ENCODE results near the gene KLHL22.
A peak's percentile ranks its signal among the peaks of the same experiment; 100 is the strongest.

Gene KLHL22

DNA sequence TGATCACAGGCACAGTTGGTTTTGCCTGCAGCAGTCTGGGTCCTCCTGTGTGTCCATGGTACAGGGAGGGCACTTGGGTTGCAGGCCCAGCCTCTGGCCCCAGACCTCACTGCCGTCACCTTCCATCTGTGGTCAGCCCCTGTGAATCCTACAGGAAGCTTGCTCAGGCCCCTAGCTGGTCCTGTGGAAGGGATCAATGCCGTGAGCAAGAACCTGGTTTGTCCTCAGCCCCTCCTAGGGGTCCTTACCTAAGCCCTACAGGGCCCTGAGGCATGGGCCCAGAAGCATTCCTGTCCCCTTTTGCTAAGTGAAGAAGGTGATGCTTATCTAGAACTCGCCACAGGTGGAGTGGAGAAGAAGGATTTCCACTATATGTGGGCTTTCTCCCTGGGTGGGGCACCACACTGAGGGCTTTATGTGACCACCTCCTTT, 41.7 kb upstream of the KLHL22 start:
- Histone ChIP-seq H3K27me3 (ENCODE audit: insufficient read depth, poor library complexity, severe bottlenecking) (no peaks in the 10 kb centered on the region), H3K4me3 (ENCODE audit: severe bottlenecking) (no peak overlapping the region), H3K4me1 (ENCODE audit: insufficient read depth, poor library complexity, severe bottlenecking) (peaks cover 16% of the 10 kb centered on the region), H3K27ac (ENCODE audit: poor library complexity, severe bottlenecking) (peak overlapping the region; percentile 99), H3K36me3 (ENCODE audit: low read depth) (peaks cover 72% of the 10 kb centered on the region), H3K9me3 (ENCODE audit: severe bottlenecking) (no peaks in the 10 kb centered on the region)
- TF ChIP-seq, protein P1, sequence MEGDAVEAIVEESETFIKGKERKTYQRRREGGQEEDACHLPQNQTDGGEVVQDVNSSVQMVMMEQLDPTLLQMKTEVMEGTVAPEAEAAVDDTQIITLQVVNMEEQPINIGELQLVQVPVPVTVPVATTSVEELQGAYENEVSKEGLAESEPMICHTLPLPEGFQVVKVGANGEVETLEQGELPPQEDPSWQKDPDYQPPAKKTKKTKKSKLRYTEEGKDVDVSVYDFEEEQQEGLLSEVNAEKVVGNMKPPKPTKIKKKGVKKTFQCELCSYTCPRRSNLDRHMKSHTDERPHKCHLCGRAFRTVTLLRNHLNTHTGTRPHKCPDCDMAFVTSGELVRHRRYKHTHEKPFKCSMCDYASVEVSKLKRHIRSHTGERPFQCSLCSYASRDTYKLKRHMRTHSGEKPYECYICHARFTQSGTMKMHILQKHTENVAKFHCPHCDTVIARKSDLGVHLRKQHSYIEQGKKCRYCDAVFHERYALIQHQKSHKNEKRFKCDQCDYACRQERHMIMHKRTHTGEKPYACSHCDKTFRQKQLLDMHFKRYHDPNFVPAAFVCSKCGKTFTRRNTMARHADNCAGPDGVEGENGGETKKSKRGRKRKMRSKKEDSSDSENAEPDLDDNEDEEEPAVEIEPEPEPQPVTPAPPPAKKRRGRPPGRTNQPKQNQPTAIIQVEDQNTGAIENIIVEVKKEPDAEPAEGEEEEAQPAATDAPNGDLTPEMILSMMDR (IDR thresholded peaks at IDR 0.05; ENCODE audit: poor library complexity, severe bottlenecking) = no peak
- ATAC-seq (ENCODE audit: low read depth) (no peak), DNase-seq (ENCODE audit: low spot score) (no peak)

DNA sequence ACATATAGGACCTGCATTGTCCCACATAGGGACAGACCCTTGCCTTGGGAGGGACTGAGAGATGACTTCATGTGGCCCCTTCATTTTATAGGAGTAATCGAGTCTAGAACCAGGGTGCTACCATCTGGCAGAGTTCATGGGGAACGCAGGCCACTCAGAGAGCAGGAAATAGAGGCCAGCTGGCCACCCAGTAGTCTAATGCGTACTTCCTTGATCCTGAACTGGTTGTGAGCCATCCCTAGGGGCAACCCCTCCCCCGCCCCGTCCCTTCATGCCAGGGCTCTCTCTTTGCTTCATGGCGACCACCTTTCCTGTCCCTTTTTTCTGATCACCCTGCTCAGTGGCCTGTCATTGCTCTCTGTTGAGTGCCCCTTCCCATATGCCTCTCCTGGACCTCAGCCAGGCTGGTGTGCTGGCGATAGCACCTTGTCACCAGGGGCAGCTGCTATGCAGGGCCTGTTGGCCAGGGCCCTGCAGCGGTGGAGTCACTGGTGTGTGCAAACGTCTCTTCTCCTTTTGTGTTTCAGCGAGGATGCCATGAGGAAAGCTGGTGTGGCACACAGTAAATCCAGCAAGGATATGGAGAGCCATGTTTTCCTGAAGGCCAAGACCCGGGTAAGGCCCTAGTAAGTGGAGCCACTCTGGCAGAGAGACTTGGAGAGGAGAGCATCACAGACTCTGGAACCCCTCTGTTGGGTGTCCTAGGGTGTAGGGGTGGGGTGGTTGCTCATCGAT, 41.2 kb upstream of the KLHL22 start:
- DNase-seq (ENCODE audit: low spot score) = no peak
- H3K4me3 ChIP-seq (ENCODE audit: severe bottlenecking) = no peak overlapping the region
- no peaks in the 10 kb centered on the region for H3K9me3 ChIP-seq (ENCODE audit: severe bottlenecking)
- H3K36me3 ChIP-seq (ENCODE audit: low read depth) = peaks cover 66% of the 10 kb centered on the region
- peaks cover 22% of the 10 kb centered on the region for H3K4me1 ChIP-seq (ENCODE audit: insufficient read depth, poor library complexity, severe bottlenecking)
- peak overlapping the region; percentile 99 for H3K27ac ChIP-seq (ENCODE audit: poor library complexity, severe bottlenecking)
- no peak for ATAC-seq (ENCODE audit: low read depth)
- H3K27me3 ChIP-seq (ENCODE audit: insufficient read depth, poor library complexity, severe bottlenecking) = no peaks in the 10 kb centered on the region
- TF ChIP-seq, protein P1 (IDR thresholded peaks at IDR 0.05; ENCODE audit: poor library complexity, severe bottlenecking) = no peak

DNA sequence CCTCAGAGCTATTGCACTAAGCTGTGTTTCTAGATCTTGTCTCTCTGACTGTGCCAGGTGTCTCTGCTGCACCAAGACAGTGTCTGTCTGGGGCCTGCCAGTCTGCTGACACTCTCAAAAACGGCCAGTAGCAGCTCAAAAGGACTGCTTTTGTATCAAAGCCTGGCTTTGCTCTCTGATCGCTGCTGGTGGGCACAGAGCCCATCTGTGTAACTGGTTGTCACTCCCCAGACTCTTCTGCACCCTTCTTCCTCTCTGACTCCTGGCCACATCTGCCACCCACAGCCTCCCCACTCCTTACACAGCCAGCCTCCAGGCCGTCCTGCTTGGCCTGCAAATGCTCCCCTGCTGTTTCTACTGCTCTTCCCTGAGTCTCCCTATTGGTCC, 38.3 kb upstream of the KLHL22 start:
- Histone ChIP-seq H3K9me3 (ENCODE audit: severe bottlenecking) (no peaks in the 10 kb centered on the region), H3K4me1 (ENCODE audit: insufficient read depth, poor library complexity, severe bottlenecking) (peaks cover 49% of the 10 kb centered on the region), H3K27me3 (ENCODE audit: insufficient read depth, poor library complexity, severe bottlenecking) (no peaks in the 10 kb centered on the region), H3K36me3 (ENCODE audit: low read depth) (peaks cover 43% of the 10 kb centered on the region), H3K4me3 (ENCODE audit: severe bottlenecking) (no peak overlapping the region), H3K27ac (ENCODE audit: poor library complexity, severe bottlenecking) (peak overlapping the region; percentile 99)
- TF ChIP-seq, protein P1 (IDR thresholded peaks at IDR 0.05; ENCODE audit: poor library complexity, severe bottlenecking) = no peak
- ATAC-seq (ENCODE audit: low read depth) = no peak
- no peak for DNase-seq (ENCODE audit: low spot score)

DNA sequence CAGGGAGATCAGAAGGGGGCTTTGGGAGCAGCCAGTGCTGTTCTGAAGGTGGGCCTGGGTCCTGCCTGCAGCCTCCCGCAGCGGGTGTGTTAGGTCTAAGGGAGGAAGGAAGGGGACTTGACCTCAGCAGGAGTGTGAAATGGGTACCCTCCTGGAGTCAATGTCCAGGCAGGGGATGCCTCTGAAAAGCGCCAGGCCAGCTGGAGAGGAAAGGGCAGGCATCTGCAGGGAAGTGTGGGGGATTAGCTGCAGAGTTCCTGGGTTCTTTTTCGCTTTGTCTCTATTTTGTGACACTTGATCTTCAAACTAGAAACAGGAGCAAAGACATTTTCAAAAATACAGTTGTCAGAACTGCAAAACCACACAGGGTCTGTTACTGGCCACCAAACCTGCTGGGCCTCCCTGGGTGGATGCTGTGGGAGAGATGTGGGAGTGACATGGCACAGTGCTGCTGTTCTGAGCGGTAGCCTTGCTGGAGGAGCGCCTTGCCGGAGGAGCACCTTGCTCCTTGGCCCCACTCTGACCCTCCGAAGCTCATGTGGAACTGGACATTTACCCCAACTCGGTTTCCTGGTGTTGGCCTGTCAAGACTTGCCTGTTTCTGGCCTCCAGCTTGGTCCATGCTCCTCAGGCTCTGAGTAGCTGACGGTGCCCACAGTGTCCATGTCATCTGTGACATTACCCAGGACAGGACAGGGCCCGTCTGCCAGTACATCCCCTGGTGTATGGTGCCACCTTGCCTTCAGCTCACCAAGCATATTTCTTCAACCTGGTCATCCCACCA, 37.7 kb upstream of the KLHL22 start:
- no peak for DNase-seq (ENCODE audit: low spot score)
- Histone ChIP-seq H3K27ac (ENCODE audit: poor library complexity, severe bottlenecking) (peak overlapping the region; percentile 99), H3K4me3 (ENCODE audit: severe bottlenecking) (no peak overlapping the region), H3K36me3 (ENCODE audit: low read depth) (peaks cover 38% of the 10 kb centered on the region), H3K9me3 (ENCODE audit: severe bottlenecking) (no peaks in the 10 kb centered on the region), H3K27me3 (ENCODE audit: insufficient read depth, poor library complexity, severe bottlenecking) (no peaks in the 10 kb centered on the region), H3K4me1 (ENCODE audit: insufficient read depth, poor library complexity, severe bottlenecking) (peaks cover 49% of the 10 kb centered on the region)
- TF ChIP-seq, protein P1 (IDR thresholded peaks at IDR 0.05; ENCODE audit: poor library complexity, severe bottlenecking) = no peak
- ATAC-seq (ENCODE audit: low read depth) = no peak

Data from RWPE2 (cell line).